Panc1 (cell line): Measurements from ENCODE around the gene ZNF507.

Source experiments
- POLR2AphosphoS5 ChIP-seq: IDR thresholded peaks from 2 replicates; pipeline ENCODE4 v1.6.1; 2012; ENCODE audit warnings: mild to moderate bottlenecking, low read depth, low read length, moderate library complexity
- SIN3A ChIP-seq: IDR thresholded peaks from 2 replicates; pipeline ENCODE4 v1.6.1; 2012; ENCODE audit warnings: low read depth, mild to moderate bottlenecking, low read length, moderate library complexity, borderline replicate concordance; ENCODE audit not compliant: insufficient read depth
- TF ChIP-seq, protein P1 (sequence below): fragments of 450-650 bp; IDR thresholded peaks from 2 replicates; pipeline ENCODE4 v1.5.1; 2017; ENCODE audit warnings: mild to moderate bottlenecking
- TF ChIP-seq, protein P2 (sequence below), 2 experiments: IDR thresholded peaks; 2 replicates each; pipeline ENCODE4 v1.6.1; 2011 to 2012; ENCODE audit warnings: low read depth in 2 of 2, control low read depth in 1 of 2, low read length in 1 of 2, mild to moderate bottlenecking in 1 of 2, moderate library complexity in 1 of 2; ENCODE audit not compliant: insufficient read depth in 1 of 2

DNA sequence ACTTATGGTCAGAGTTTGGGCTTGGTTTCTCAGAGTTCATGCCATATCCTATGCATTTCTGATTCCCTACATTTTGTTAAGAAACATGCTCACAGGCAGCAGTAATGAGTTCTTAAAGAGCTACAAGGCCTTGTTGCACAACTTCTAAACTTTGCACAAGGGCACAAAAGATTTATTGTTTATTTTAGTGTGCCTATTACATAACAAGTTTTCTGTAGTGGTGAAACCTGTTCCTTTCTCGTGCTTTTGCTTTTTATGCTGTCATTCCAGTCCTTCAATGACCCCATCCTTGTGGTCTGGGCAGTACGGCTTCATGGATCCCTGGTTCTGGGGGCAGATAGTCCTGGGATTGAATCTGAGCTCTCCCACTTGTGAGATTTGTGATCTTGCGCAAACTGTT lies 17.8 kb downstream of the ZNF507 start:
- TF ChIP-seq, protein P1, sequence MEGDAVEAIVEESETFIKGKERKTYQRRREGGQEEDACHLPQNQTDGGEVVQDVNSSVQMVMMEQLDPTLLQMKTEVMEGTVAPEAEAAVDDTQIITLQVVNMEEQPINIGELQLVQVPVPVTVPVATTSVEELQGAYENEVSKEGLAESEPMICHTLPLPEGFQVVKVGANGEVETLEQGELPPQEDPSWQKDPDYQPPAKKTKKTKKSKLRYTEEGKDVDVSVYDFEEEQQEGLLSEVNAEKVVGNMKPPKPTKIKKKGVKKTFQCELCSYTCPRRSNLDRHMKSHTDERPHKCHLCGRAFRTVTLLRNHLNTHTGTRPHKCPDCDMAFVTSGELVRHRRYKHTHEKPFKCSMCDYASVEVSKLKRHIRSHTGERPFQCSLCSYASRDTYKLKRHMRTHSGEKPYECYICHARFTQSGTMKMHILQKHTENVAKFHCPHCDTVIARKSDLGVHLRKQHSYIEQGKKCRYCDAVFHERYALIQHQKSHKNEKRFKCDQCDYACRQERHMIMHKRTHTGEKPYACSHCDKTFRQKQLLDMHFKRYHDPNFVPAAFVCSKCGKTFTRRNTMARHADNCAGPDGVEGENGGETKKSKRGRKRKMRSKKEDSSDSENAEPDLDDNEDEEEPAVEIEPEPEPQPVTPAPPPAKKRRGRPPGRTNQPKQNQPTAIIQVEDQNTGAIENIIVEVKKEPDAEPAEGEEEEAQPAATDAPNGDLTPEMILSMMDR = no peak
- no peak for TF ChIP-seq SIN3A
- no peak for TF ChIP-seq POLR2AphosphoS5
- TF ChIP-seq, protein P2, sequence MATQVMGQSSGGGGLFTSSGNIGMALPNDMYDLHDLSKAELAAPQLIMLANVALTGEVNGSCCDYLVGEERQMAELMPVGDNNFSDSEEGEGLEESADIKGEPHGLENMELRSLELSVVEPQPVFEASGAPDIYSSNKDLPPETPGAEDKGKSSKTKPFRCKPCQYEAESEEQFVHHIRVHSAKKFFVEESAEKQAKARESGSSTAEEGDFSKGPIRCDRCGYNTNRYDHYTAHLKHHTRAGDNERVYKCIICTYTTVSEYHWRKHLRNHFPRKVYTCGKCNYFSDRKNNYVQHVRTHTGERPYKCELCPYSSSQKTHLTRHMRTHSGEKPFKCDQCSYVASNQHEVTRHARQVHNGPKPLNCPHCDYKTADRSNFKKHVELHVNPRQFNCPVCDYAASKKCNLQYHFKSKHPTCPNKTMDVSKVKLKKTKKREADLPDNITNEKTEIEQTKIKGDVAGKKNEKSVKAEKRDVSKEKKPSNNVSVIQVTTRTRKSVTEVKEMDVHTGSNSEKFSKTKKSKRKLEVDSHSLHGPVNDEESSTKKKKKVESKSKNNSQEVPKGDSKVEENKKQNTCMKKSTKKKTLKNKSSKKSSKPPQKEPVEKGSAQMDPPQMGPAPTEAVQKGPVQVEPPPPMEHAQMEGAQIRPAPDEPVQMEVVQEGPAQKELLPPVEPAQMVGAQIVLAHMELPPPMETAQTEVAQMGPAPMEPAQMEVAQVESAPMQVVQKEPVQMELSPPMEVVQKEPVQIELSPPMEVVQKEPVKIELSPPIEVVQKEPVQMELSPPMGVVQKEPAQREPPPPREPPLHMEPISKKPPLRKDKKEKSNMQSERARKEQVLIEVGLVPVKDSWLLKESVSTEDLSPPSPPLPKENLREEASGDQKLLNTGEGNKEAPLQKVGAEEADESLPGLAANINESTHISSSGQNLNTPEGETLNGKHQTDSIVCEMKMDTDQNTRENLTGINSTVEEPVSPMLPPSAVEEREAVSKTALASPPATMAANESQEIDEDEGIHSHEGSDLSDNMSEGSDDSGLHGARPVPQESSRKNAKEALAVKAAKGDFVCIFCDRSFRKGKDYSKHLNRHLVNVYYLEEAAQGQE (IDR thresholded peaks at IDR 0.05; ENCODE audit: insufficient read depth in 1 of 2, low read depth in 2 of 2, low read length in 1 of 2) = no peak
